ENCODE data around the gene PTK7. TPM values are rescaled to one million over a fixed set of nuclear protein-coding genes. Genes with fewer than 3 reads are reported as not detected.

Gene PTK7
- total RNA-seq, 1 donor: 190 TPM

GRCh38 chr6:43043310-43043709, 32.8 kb upstream of the PTK7 start:
- H2AFZ ChIP-seq (ENCODE audit: low read length): no peak overlapping the region
- H3K4me2 ChIP-seq (ENCODE audit: insufficient read depth, low read length): no peak overlapping the region
- H3K9me3 ChIP-seq (ENCODE audit: low read depth, low read length): no peaks in the 10 kb centered on the region
- no peaks in the 10 kb centered on the region for H3K27me3 ChIP-seq (ENCODE audit: insufficient read depth, low read length)
- no peaks in the 10 kb centered on the region for H3K79me2 ChIP-seq (ENCODE audit: insufficient read depth, low read length)
- H3K4me1 ChIP-seq (ENCODE audit: insufficient read depth, low read length): no peaks in the 10 kb centered on the region
- no peak for DNase-seq (ENCODE audit: insufficient read length, low spot score, missing footprints)
- TF ChIP-seq, protein P1, sequence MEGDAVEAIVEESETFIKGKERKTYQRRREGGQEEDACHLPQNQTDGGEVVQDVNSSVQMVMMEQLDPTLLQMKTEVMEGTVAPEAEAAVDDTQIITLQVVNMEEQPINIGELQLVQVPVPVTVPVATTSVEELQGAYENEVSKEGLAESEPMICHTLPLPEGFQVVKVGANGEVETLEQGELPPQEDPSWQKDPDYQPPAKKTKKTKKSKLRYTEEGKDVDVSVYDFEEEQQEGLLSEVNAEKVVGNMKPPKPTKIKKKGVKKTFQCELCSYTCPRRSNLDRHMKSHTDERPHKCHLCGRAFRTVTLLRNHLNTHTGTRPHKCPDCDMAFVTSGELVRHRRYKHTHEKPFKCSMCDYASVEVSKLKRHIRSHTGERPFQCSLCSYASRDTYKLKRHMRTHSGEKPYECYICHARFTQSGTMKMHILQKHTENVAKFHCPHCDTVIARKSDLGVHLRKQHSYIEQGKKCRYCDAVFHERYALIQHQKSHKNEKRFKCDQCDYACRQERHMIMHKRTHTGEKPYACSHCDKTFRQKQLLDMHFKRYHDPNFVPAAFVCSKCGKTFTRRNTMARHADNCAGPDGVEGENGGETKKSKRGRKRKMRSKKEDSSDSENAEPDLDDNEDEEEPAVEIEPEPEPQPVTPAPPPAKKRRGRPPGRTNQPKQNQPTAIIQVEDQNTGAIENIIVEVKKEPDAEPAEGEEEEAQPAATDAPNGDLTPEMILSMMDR (IDR thresholded peaks at IDR 0.05; ENCODE audit: extremely low read depth, low read depth, low read length): no peak
- no peak overlapping the region for H3K27ac ChIP-seq (ENCODE audit: low read depth, low read length)
- peaks cover 74% of the 10 kb centered on the region for H3K36me3 ChIP-seq (ENCODE audit: insufficient read depth, low read length)
- H3K4me3 ChIP-seq (ENCODE audit: insufficient read depth, low read length): no peak overlapping the region
- H4K20me1 ChIP-seq (ENCODE audit: insufficient read depth, low read length): no peaks in the 10 kb centered on the region

- peaks cover 5% of the 10 kb centered on the region for H3K79me2 ChIP-seq (ENCODE audit: insufficient read depth, low read length)
- DNase-seq (ENCODE audit: insufficient read length, low spot score, missing footprints): no peak
- no peaks in the 10 kb centered on the region for H4K20me1 ChIP-seq (ENCODE audit: insufficient read depth, low read length)
- no peak overlapping the region for H2AFZ ChIP-seq (ENCODE audit: low read length)
- no peak overlapping the region for H3K4me2 ChIP-seq (ENCODE audit: insufficient read depth, low read length)
- H3K27me3 ChIP-seq (ENCODE audit: insufficient read depth, low read length): no peaks in the 10 kb centered on the region
- H3K27ac ChIP-seq (ENCODE audit: low read depth, low read length): no peak overlapping the region
- no peaks in the 10 kb centered on the region for H3K9me3 ChIP-seq (ENCODE audit: low read depth, low read length)
- no peak overlapping the region for H3K4me3 ChIP-seq (ENCODE audit: insufficient read depth, low read length)
- TF ChIP-seq, protein P1 (IDR thresholded peaks at IDR 0.05; ENCODE audit: extremely low read depth, low read depth, low read length): no peak
- peaks cover 77% of the 10 kb centered on the region for H3K36me3 ChIP-seq (ENCODE audit: insufficient read depth, low read length)
- no peaks in the 10 kb centered on the region for H3K4me1 ChIP-seq (ENCODE audit: insufficient read depth, low read length)
These were observed 30.7 kb upstream of the PTK7 start for GRCh38 chr6:43045371-43045930.

- TF ChIP-seq, protein P1 (IDR thresholded peaks at IDR 0.05; ENCODE audit: extremely low read depth, low read depth, low read length): no peak
- H4K20me1 ChIP-seq (ENCODE audit: insufficient read depth, low read length): no peaks in the 10 kb centered on the region
- H3K4me1 ChIP-seq (ENCODE audit: insufficient read depth, low read length): peaks cover 17% of the 10 kb centered on the region
- H3K4me2 ChIP-seq (ENCODE audit: insufficient read depth, low read length): no peak overlapping the region
- H3K79me2 ChIP-seq (ENCODE audit: insufficient read depth, low read length): peaks cover 30% of the 10 kb centered on the region
- H3K4me3 ChIP-seq (ENCODE audit: insufficient read depth, low read length): no peak overlapping the region
- peaks cover 65% of the 10 kb centered on the region for H3K36me3 ChIP-seq (ENCODE audit: insufficient read depth, low read length)
- no peaks in the 10 kb centered on the region for H3K9me3 ChIP-seq (ENCODE audit: low read depth, low read length)
- DNase-seq (ENCODE audit: insufficient read length, low spot score, missing footprints): peak; percentile 35
- no peak overlapping the region for H2AFZ ChIP-seq (ENCODE audit: low read length)
- no peak overlapping the region for H3K27ac ChIP-seq (ENCODE audit: low read depth, low read length)
- H3K27me3 ChIP-seq (ENCODE audit: insufficient read depth, low read length): no peaks in the 10 kb centered on the region
These were observed 28.1 kb upstream of the PTK7 start for GRCh38 chr6:43047998-43048397.

DNA sequence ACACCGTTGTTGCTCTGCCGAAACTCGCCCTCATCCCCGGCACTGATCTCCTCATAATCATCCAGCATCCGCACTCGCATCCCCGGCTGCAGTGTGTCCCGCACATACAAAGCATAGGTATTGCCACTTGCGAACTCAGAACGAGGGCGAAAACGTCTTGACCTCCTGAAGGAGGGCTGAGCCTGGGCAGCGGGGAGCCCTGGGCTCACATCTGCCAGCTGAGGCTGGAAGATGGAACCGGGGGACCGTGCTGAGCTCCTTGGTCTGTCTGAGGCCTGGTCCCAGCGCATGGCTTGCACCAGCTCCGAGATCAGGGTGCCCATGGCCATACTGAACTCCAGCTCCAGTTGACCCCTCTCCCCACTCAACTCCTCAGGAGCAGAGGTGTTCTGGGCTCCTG, 25.1 kb upstream of the PTK7 start:
- Histone ChIP-seq H3K4me3 (ENCODE audit: insufficient read depth, low read length) (no peak overlapping the region), H3K36me3 (ENCODE audit: insufficient read depth, low read length) (peaks cover 49% of the 10 kb centered on the region), H3K79me2 (ENCODE audit: insufficient read depth, low read length) (peaks cover 36% of the 10 kb centered on the region), H3K4me2 (ENCODE audit: insufficient read depth, low read length) (peak overlapping the region; percentile 97), H3K4me1 (ENCODE audit: insufficient read depth, low read length) (peaks cover 23% of the 10 kb centered on the region), H4K20me1 (ENCODE audit: insufficient read depth, low read length) (no peaks in the 10 kb centered on the region), H3K27me3 (ENCODE audit: insufficient read depth, low read length) (no peaks in the 10 kb centered on the region), H2AFZ (ENCODE audit: low read length) (no peak overlapping the region), H3K27ac (ENCODE audit: low read depth, low read length) (no peak overlapping the region), H3K9me3 (ENCODE audit: low read depth, low read length) (no peaks in the 10 kb centered on the region)
- TF ChIP-seq, protein P1 (IDR thresholded peaks at IDR 0.05; ENCODE audit: extremely low read depth, low read depth, low read length): no peak
- DNase-seq (ENCODE audit: insufficient read length, low spot score, missing footprints): peak; percentile 57

Data from osteoblast (primary cell).